Mucosa of rectum (tissue), 2 donors: ENCODE results near the gene SBF2.
"Not testable (repeated sequence)": the region's sequence is repeated elsewhere in the genome, so short reads cannot be mapped to it uniquely, and the experiment has no call there.

Experiments used
- H3K27ac ChIP-seq, 2 donors: one replicate each; pipeline ENCODE4 v1.7.0; 2013; ENCODE audit warnings: inconsistent platforms in 2 of 2, low read depth in 2 of 2, low read length in 2 of 2
- H3K27me3 ChIP-seq, 2 donors: one replicate each; pipeline ENCODE4 v1.7.0; 2013; ENCODE audit warnings: low read length in 2 of 2; ENCODE audit not compliant: control insufficient read depth in 2 of 2, insufficient read depth in 2 of 2
- H3K36me3 ChIP-seq, 2 donors: one replicate each; pipeline ENCODE4 v1.7.0; 2013; ENCODE audit warnings: low read length in 2 of 2; ENCODE audit not compliant: control insufficient read depth in 2 of 2, insufficient read depth in 2 of 2
- H3K4me1 ChIP-seq, 2 donors: one replicate each; pipeline ENCODE4 v1.7.0; 2013; ENCODE audit warnings: low read length in 2 of 2, mild to moderate bottlenecking in 1 of 2; ENCODE audit not compliant: control insufficient read depth in 2 of 2, insufficient read depth in 2 of 2
- H3K4me3 ChIP-seq, 2 donors: one replicate each; pipeline ENCODE4 v1.7.0; 2013; ENCODE audit warnings: low read length in 2 of 2
- H3K9ac ChIP-seq, 2 donors: one replicate each; pipeline ENCODE4 v1.7.0; 2013; ENCODE audit warnings: low read length in 2 of 2, low read depth in 1 of 2, mild to moderate bottlenecking in 1 of 2
- H3K9me3 ChIP-seq, 2 donors: one replicate each; pipeline ENCODE4 v1.7.0; 2013; ENCODE audit warnings: low read length in 2 of 2; ENCODE audit not compliant: control insufficient read depth in 2 of 2
- donor health status: healthy.
- donor health status: Normal muscosa, but diverticular disease.

SBF2 gene

GRCh38 chr11:9987303-9987702 lies 306.7 kb downstream of the SBF2 start:
- not testable (repeated sequence) for H3K4me3 ChIP-seq, H3K27me3 ChIP-seq, H3K4me1 ChIP-seq, H3K27ac ChIP-seq, H3K36me3 ChIP-seq, H3K9ac ChIP-seq, H3K9me3 ChIP-seq

GRCh38 chr11:9982796-9983579 lies 311.0 kb downstream of the SBF2 start:
- no peaks in the 10 kb centered on the region for H3K4me1 ChIP-seq
- no peak overlapping the region for H3K9ac ChIP-seq
- no peak overlapping the region for H3K4me3 ChIP-seq
- no peaks in the 10 kb centered on the region for H3K36me3 ChIP-seq
- no peaks in the 10 kb centered on the region for H3K27me3 ChIP-seq
- no peak overlapping the region for H3K27ac ChIP-seq
- no peaks in the 10 kb centered on the region for H3K9me3 ChIP-seq

GRCh38 chr11:9982127-9982795 lies 311.8 kb downstream of the SBF2 start:
- no peak overlapping the region for H3K9ac ChIP-seq
- no peaks in the 10 kb centered on the region for H3K36me3 ChIP-seq
- H3K4me3 ChIP-seq, result no peak overlapping the region
- no peaks in the 10 kb centered on the region for H3K4me1 ChIP-seq
- H3K9me3 ChIP-seq, result no peaks in the 10 kb centered on the region
- no peaks in the 10 kb centered on the region for H3K27me3 ChIP-seq
- no peak overlapping the region for H3K27ac ChIP-seq

GRCh38 chr11:9980931-9981330 lies 313.1 kb downstream of the SBF2 start:
- no peak overlapping the region for H3K27ac ChIP-seq
- no peak overlapping the region for H3K4me3 ChIP-seq
- H3K27me3 ChIP-seq, result no peaks in the 10 kb centered on the region
- H3K9me3 ChIP-seq, result no peaks in the 10 kb centered on the region
- no peaks in the 10 kb centered on the region for H3K4me1 ChIP-seq
- H3K9ac ChIP-seq, result no peak overlapping the region
- H3K36me3 ChIP-seq, result no peaks in the 10 kb centered on the region

- H3K27ac ChIP-seq, result no peak overlapping the region
- no peak overlapping the region for H3K9ac ChIP-seq
- no peak overlapping the region for H3K4me3 ChIP-seq
- no peaks in the 10 kb centered on the region for H3K9me3 ChIP-seq
- H3K4me1 ChIP-seq, result no peaks in the 10 kb centered on the region
- H3K36me3 ChIP-seq, result no peaks in the 10 kb centered on the region
- H3K27me3 ChIP-seq, result no peaks in the 10 kb centered on the region
Observed at GRCh38 chr11:9977554-9977953, 316.5 kb downstream of the SBF2 start.

GRCh38 chr11:9974375-9974774 lies 319.6 kb downstream of the SBF2 start:
- Histone ChIP-seq H3K4me1 (no peaks in the 10 kb centered on the region), H3K4me3 (no peak overlapping the region), H3K9me3 (no peaks in the 10 kb centered on the region), H3K9ac (no peak overlapping the region), H3K27ac (no peak overlapping the region), H3K36me3 (no peaks in the 10 kb centered on the region), H3K27me3 (no peaks in the 10 kb centered on the region)

GRCh38 chr11:9973921-9974320 lies 320.1 kb downstream of the SBF2 start:
- no peaks in the 10 kb centered on the region for H3K36me3 ChIP-seq
- no peak overlapping the region for H3K4me3 ChIP-seq
- H3K9me3 ChIP-seq, result no peaks in the 10 kb centered on the region
- H3K27me3 ChIP-seq, result no peaks in the 10 kb centered on the region
- H3K27ac ChIP-seq, result no peak overlapping the region
- H3K4me1 ChIP-seq, result no peaks in the 10 kb centered on the region
- no peak overlapping the region for H3K9ac ChIP-seq

GRCh38 chr11:9972989-9973388 lies 321.0 kb downstream of the SBF2 start:
- no peak overlapping the region for H3K27ac ChIP-seq
- no peaks in the 10 kb centered on the region for H3K9me3 ChIP-seq
- H3K4me1 ChIP-seq, result no peaks in the 10 kb centered on the region
- peaks cover 0 to 2% of the 10 kb centered on the region in 2 donors for H3K36me3 ChIP-seq
- H3K9ac ChIP-seq, result no peak overlapping the region
- no peak overlapping the region for H3K4me3 ChIP-seq
- H3K27me3 ChIP-seq, result no peaks in the 10 kb centered on the region

GRCh38 chr11:9971894-9972293 lies 322.1 kb downstream of the SBF2 start:
- no peaks in the 10 kb centered on the region for H3K4me1 ChIP-seq
- no peaks in the 10 kb centered on the region for H3K27me3 ChIP-seq
- no peak overlapping the region for H3K27ac ChIP-seq
- H3K36me3 ChIP-seq, result peaks cover 0 to 4% of the 10 kb centered on the region in 2 donors
- H3K9me3 ChIP-seq, result no peaks in the 10 kb centered on the region
- no peak overlapping the region for H3K9ac ChIP-seq
- no peak overlapping the region for H3K4me3 ChIP-seq

- no peak overlapping the region for H3K9ac ChIP-seq
- no peak overlapping the region for H3K27ac ChIP-seq
- no peaks in the 10 kb centered on the region for H3K4me1 ChIP-seq
- H3K36me3 ChIP-seq, result peaks cover 0 to 4% of the 10 kb centered on the region in 2 donors
- H3K9me3 ChIP-seq, result no peaks in the 10 kb centered on the region
- H3K4me3 ChIP-seq, result no peak overlapping the region
- H3K27me3 ChIP-seq, result no peaks in the 10 kb centered on the region
Observed at GRCh38 chr11:9969068-9969467, 325.0 kb downstream of the SBF2 start.
